ENCODE data around the gene GPR132.
"Not testable (repeated sequence)": the region's sequence is repeated elsewhere in the genome, so short reads cannot be mapped to it uniquely, and the experiment has no call there.

Gene GPR132

GRCh38 chr14:105065280-105066228 is at the start of gene GPR132:
Gene GPR132 (minus strand): TSS chr14:105065430. CDS start chr14:105055420, 10,010 bp downstream.
- DNase-seq (ENCODE audit: low read depth): peak; percentile 95

- DNase-seq (ENCODE audit: low read depth): not testable (repeated sequence)
Observed at GRCh38 chr14:105109243-105109642, 44.0 kb upstream of the GPR132 start.

- no peak for DNase-seq (ENCODE audit: low read depth)
Observed at GRCh38 chr14:105108516-105108864, 43.3 kb upstream of the GPR132 start.

- no peak for DNase-seq (ENCODE audit: low read depth)
Observed at GRCh38 chr14:105107781-105108515, 42.7 kb upstream of the GPR132 start.

GRCh38 chr14:105107351-105107750 is 42.1 kb upstream of the GPR132 start:
- DNase-seq (ENCODE audit: low read depth): no peak

GRCh38 chr14:105105158-105105557 is 39.9 kb upstream of the GPR132 start:
- DNase-seq (ENCODE audit: low read depth): no peak

GRCh38 chr14:105102893-105103292 is 37.7 kb upstream of the GPR132 start:
- no peak for DNase-seq (ENCODE audit: low read depth)

GRCh38 chr14:105102361-105102870 is 37.2 kb upstream of the GPR132 start:
- DNase-seq (ENCODE audit: low read depth): no peak

GRCh38 chr14:105100910-105101309 is 35.7 kb upstream of the GPR132 start:
- DNase-seq (ENCODE audit: low read depth): no peak

GRCh38 chr14:105099778-105100177 is 34.5 kb upstream of the GPR132 start:
- no peak for DNase-seq (ENCODE audit: low read depth)

- DNase-seq (ENCODE audit: low read depth): no peak
Observed at GRCh38 chr14:105098316-105098715, 33.1 kb upstream of the GPR132 start.

GRCh38 chr14:105097794-105098127 is 32.5 kb upstream of the GPR132 start:
- no peak for DNase-seq (ENCODE audit: low read depth)

- DNase-seq (ENCODE audit: low read depth): no peak
Observed at GRCh38 chr14:105096206-105096875, 31.1 kb upstream of the GPR132 start.

- no peak for DNase-seq (ENCODE audit: low read depth)
Observed at GRCh38 chr14:105095236-105095805, 30.1 kb upstream of the GPR132 start.

- DNase-seq (ENCODE audit: low read depth): no peak
Observed at GRCh38 chr14:105094193-105094907, 29.1 kb upstream of the GPR132 start.

- DNase-seq (ENCODE audit: low read depth): peak; percentile 30
Observed at GRCh38 chr14:105093431-105094192, 28.4 kb upstream of the GPR132 start.

- peak; percentile 42 for DNase-seq (ENCODE audit: low read depth)
Observed at GRCh38 chr14:105093038-105093430, 27.8 kb upstream of the GPR132 start.

- no peak for DNase-seq (ENCODE audit: low read depth)
Observed at GRCh38 chr14:105092171-105093037, 27.2 kb upstream of the GPR132 start.

GRCh38 chr14:105091517-105092170 is 26.4 kb upstream of the GPR132 start:
- DNase-seq (ENCODE audit: low read depth): no peak
